Left lung (tissue), 10 donors: ENCODE data around the gene PGBD2. TPM values are rescaled to one million over a fixed set of nuclear protein-coding genes. Genes with fewer than 3 reads are reported as not detected.

Experiments
- ATAC-seq: fragments of 200-7000 bp; cut with Tn5 transposase; one replicate; pipeline ENCODE4 v1.9.1; 2020; ENCODE audit warnings: moderate library complexity
- DNase-seq, 4 donors: peaks; one replicate each; pipeline ENCODE4 v3.0.0-alpha.2; 2013 to 2020
- H3K27ac ChIP-seq, 2 donors: fragments of 200-600 bp; sonication (generic) in 1 of 2; one replicate each; pipeline versions ENCODE4 v1.5.0 to v1.8.0; 2020 to 2021
- H3K27me3 ChIP-seq, 2 donors: fragments of 200-600 bp; sonication (generic) in 1 of 2; one replicate each; pipeline versions ENCODE4 v1.5.0 to v1.8.0; 2020 to 2021
- H3K36me3 ChIP-seq, 2 donors: fragments of 200-600 bp; sonication (generic) in 1 of 2; one replicate each; pipeline versions ENCODE4 v1.5.0 to v1.8.0; 2020 to 2021
- H3K4me1 ChIP-seq, 2 donors: fragments of 200-600 bp; one replicate each; pipeline ENCODE4 v1.8.0; 2021
- H3K4me3 ChIP-seq, 2 donors: fragments of 200-600 bp; sonication (generic) in 1 of 2; one replicate each; pipeline versions ENCODE4 v1.5.0 to v1.8.0; 2020 to 2021; ENCODE audit warnings: mild to moderate bottlenecking in 1 of 2
- H3K9me3 ChIP-seq, 2 donors: fragments of 200-600 bp; sonication (generic) in 1 of 2; one replicate each; pipeline versions ENCODE4 v1.5.0 to v1.8.0; 2020 to 2021
- intact Hi-C, 2 donors: fragments of 100-400 bp; cut with DNase I; formaldehyde crosslinking; loops; one replicate each; pipeline versions ENCODE4 v1.11.2 to v1.14.2; 2022
- polyA plus RNA-seq, 6 donors: library from polyadenylated mRNA; unstranded; fragments of 120-200 nt; gene quantifications; one replicate each; pipeline ENCODE4 v1.2.1, GENCODE V29; 2013; ENCODE audit not compliant: insufficient read length in 6 of 6
- total RNA-seq, 2 donors: library from RNA; stranded (reverse); fragmentation: NEBNext Ultra II Directional; extraction: Animal tissue kit (Norgen Biotek cat#: 25700); gene quantifications; one replicate each; pipeline ENCODE4 v1.2.1, GENCODE V29; 2021
- TF ChIP-seq, protein P1 (sequence below), 2 donors: fragments of 200-600 bp; sonication (generic) in 1 of 2; IDR thresholded peaks; one replicate each; pipeline versions ENCODE4 v1.5.0 to v1.8.0; 2021; ENCODE audit warnings: antibody characterized with exemption in 2 of 2
- donor health status: DM: no; HTN: yes; CAD: no.
- donor health status: DM: no; HTN: no; CAD: no.

PGBD2 gene
- total and polyA plus RNA-seq, 8 donors = 7.0 to 12.7 (median 12.0) TPM

DNA sequence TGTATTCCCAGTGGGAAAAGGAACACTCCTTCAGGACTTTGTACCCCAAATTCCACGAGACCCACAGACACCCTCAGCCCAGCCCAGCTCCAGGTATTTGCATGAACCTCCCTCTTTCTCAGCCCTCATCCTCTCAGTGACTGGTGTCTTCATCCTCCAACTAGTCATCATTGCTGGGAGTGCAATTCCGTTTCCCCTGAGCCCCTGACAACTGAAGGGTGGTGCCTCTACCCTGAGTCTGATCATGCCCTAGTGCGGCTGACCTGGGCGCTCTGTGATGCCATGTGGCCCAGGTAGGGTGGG is 43.4 kb upstream of the PGBD2 start:
- TF ChIP-seq, protein P1, sequence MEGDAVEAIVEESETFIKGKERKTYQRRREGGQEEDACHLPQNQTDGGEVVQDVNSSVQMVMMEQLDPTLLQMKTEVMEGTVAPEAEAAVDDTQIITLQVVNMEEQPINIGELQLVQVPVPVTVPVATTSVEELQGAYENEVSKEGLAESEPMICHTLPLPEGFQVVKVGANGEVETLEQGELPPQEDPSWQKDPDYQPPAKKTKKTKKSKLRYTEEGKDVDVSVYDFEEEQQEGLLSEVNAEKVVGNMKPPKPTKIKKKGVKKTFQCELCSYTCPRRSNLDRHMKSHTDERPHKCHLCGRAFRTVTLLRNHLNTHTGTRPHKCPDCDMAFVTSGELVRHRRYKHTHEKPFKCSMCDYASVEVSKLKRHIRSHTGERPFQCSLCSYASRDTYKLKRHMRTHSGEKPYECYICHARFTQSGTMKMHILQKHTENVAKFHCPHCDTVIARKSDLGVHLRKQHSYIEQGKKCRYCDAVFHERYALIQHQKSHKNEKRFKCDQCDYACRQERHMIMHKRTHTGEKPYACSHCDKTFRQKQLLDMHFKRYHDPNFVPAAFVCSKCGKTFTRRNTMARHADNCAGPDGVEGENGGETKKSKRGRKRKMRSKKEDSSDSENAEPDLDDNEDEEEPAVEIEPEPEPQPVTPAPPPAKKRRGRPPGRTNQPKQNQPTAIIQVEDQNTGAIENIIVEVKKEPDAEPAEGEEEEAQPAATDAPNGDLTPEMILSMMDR (IDR thresholded peaks at IDR 0.05) = no peak
- peaks cover 7 to 36% of the 10 kb centered on the region in 2 donors for H3K4me1 ChIP-seq
- H3K27me3 ChIP-seq = no peaks in the 10 kb centered on the region
- DNase-seq = no peak
- intact Hi-C loops = no loop called here
- ATAC-seq = no peak
- H3K4me3 ChIP-seq = peak overlapping the region; percentile 59 to 61
- peak overlapping the region; percentile 15 to 74 for H3K27ac ChIP-seq
- H3K9me3 ChIP-seq = no peaks in the 10 kb centered on the region
- H3K36me3 ChIP-seq = no peaks in the 10 kb centered on the region

DNA sequence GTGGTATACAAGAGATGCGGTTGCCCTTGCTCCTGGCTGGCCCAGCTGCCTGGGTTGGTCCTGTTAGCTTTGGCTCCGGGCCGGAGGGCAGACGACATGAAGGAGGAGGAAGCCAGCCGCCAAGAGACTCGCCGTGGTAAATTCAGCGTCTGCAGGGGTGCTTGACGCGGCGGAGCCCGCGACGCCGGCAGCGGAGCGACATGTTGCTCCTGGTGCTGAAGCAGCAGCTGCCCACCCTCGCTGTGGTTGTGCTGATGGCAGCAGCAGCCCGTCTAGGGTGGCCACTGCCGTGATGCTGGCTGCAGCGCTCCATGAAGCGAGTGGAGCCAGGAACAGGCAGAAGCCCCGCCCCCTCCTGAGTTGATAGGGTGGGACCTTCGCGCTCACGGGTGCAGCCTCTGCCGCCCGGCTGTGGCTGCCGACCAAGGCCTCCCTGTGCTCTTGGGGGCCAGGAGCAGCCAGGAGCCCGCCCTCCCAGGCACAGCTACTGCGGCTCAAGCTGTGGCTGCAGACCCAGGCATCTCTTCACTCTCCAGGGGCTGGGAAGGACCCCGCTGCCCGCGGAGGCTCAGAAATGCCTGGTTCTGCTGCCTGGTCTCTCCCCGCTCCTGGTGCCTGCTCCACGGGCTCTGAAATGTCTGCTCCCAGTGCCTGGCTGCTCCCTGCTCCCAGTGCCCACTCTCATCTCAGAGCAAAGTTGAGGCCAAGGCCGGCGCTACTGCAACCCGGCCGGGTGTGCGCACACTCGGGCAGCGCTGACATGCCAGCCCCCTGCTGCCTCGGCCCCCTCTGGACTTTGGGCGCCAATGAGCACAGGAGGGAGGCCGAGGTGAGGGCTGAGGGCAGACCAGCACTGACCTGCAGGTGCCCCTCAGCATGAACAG is 42.8 kb upstream of the PGBD2 start:
- DNase-seq = peak; percentile 70 to 95 (median 88)
- TF ChIP-seq, protein P1 (IDR thresholded peaks at IDR 0.05) = no peak
- ATAC-seq = peak; percentile 79
- Histone ChIP-seq H3K4me1 (peaks cover 1 to 30% of the 10 kb centered on the region in 2 donors), H3K27ac (peak overlapping the region; percentile 15 to 74), H3K9me3 (no peaks in the 10 kb centered on the region), H3K27me3 (no peaks in the 10 kb centered on the region), H3K4me3 (peak overlapping the region; percentile 59 to 61), H3K36me3 (no peaks in the 10 kb centered on the region)
- intact Hi-C loops = no loop called here

GRCh38 chr1:248871837-248872401 is 34.1 kb upstream of the PGBD2 start:
- no peaks in the 10 kb centered on the region for H3K36me3 ChIP-seq
- peak overlapping the region in 1 of 2 donors; percentile 70 for H3K4me3 ChIP-seq
- no peaks in the 10 kb centered on the region for H3K27me3 ChIP-seq
- peaks cover 4 to 11% of the 10 kb centered on the region in 2 donors for H3K4me1 ChIP-seq
- TF ChIP-seq, protein P1 (IDR thresholded peaks at IDR 0.05) = no peak
- H3K27ac ChIP-seq = peak overlapping the region in 1 of 2 donors; percentile 96
- no peaks in the 10 kb centered on the region for H3K9me3 ChIP-seq
- DNase-seq = no peak
- intact Hi-C loops = no loop called here
- ATAC-seq = no peak

DNA sequence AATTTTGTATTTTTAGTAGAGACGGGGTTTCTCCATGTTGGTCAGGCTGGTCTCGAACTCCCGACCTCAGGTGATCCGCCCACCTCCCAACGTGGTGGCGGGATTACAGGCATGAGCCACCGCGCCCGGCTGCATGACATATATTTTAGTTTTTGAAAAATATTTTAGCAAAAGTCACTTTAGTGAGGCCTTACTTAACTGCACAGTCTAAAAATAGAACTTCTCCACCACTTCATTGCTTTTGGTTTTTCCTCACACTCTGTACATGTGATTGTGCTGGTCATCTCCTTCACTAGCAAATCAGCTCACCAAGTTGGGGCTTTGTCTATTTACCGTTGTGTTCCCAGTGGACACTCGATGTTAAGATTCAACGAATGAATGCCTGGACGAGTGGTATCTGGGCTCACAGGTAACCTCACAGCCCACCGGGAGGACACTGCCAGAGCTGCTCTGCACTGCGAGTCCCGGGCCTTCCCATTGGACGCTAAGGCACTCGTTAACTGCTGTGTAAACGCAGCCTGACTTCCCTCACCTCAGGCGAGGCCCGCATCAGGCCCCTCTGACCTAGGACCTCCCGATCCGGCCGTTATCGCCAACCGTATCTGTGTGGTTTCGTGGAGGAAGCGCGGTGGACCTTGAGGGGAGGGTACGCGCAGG is 33.2 kb upstream of the PGBD2 start:
- Histone ChIP-seq H3K4me1 (peaks cover 4 to 11% of the 10 kb centered on the region in 2 donors), H3K27ac (peak overlapping the region; percentile 96 to 98), H3K27me3 (no peaks in the 10 kb centered on the region), H3K4me3 (peak overlapping the region; percentile 67 to 70), H3K36me3 (no peaks in the 10 kb centered on the region), H3K9me3 (no peaks in the 10 kb centered on the region)
- DNase-seq (peak; percentile 71 to 85 (median 80)), ATAC-seq (peak; percentile 86)
- intact Hi-C loops = no loop called here
- TF ChIP-seq, protein P1 (IDR thresholded peaks at IDR 0.05) = no peak
